Peyer's patch (tissue), 4 donors: ENCODE measurements around the gene BCAS3. TPM values are rescaled to one million over a fixed set of nuclear protein-coding genes. Genes with fewer than 3 reads are reported as not detected.

Source experiments
- DNase-seq, 3 donors: peaks; one replicate each; pipeline ENCODE4 v3.0.0-alpha.2; 2017 to 2019
- H3K27ac ChIP-seq, 4 donors: fragments of 200-600 bp; sonication (generic); one replicate each; pipeline ENCODE4 v1.5.1; 2016 to 2019
- H3K27me3 ChIP-seq, 2 donors: fragments of 200-600 bp; sonication (generic); one replicate each; pipeline ENCODE4 v1.5.1; 2019
- H3K36me3 ChIP-seq, 3 donors: fragments of 200-600 bp; sonication (generic); one replicate each; pipeline ENCODE4 v1.5.1; 2016 to 2019
- H3K4me1 ChIP-seq, 4 donors: fragments of 200-600 bp; sonication (generic); one replicate each; pipeline ENCODE4 v1.5.1; 2016 to 2019
- H3K4me3 ChIP-seq, 4 donors: fragments of 200-600 bp; sonication (generic); 1 replicate in 3 of 4; 2 replicates in 1 of 4; pipeline ENCODE4 v1.5.1; 2016 to 2019; ENCODE audit warnings: mild to moderate bottlenecking in 1 of 4
- H3K9me3 ChIP-seq, 4 donors: fragments of 200-600 bp; sonication (generic); one replicate each; pipeline ENCODE4 v1.5.1; 2016 to 2019; ENCODE audit warnings: mild to moderate bottlenecking in 1 of 4
- POLR2A ChIP-seq, 2 donors: fragments of 450-650 bp; IDR thresholded peaks; one replicate each; pipeline ENCODE4 v1.5.1; 2017; ENCODE audit warnings: antibody characterized with exemption in 2 of 2, mild to moderate bottlenecking in 2 of 2, moderate library complexity in 2 of 2
- total RNA-seq, 4 donors: library from RNA; depleted of rRNA; stranded (reverse); fragments of >200 nt; gene quantifications; one replicate each; pipeline ENCODE4 v1.1.0, GENCODE V29; 2016
- TF ChIP-seq, protein P1 (sequence below), 6 experiments: fragments of 450-650 bp in 4 of 6; fragments of 200-600 bp in 2 of 6; sonication (generic) in 1 of 6; IDR thresholded peaks; one replicate each; pipeline ENCODE4 v1.5.1; 2017 to 2019; ENCODE audit warnings: antibody characterized with exemption in 6 of 6, mild to moderate bottlenecking in 3 of 6, moderate library complexity in 1 of 6

The BCAS3 gene
- total RNA-seq, 4 donors from 2014 or later, result 25.7 to 109 (median 57.1) TPM

DNA sequence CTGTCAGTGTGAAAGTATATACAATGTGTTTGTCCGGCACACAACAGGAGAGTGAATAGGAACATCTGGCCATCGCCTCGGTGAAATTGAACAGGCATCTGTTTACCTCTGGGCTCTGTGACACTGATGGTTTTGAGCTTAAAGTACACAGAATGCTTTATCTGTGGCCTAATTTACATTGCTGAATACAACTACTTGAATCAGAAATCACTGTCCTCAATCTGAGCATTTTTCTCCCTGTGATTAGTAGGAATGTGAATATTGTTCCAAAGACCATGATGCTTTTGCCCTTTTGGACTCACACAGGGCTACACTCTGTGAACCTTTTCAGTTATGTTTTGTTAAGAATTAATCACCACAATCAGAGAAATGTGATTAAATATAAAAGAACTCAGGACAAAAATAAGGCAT, 399.0 kb downstream of the BCAS3 start:
- H3K9me3 ChIP-seq, result no peaks in the 10 kb centered on the region
- H3K27me3 ChIP-seq, result no peaks in the 10 kb centered on the region
- no peak overlapping the region for H3K27ac ChIP-seq
- no peak overlapping the region for H3K4me3 ChIP-seq
- no peak for DNase-seq
- H3K36me3 ChIP-seq, result no peaks in the 10 kb centered on the region
- no peak for TF ChIP-seq POLR2A (IDR thresholded peaks at IDR 0.05)
- TF ChIP-seq, protein P1, sequence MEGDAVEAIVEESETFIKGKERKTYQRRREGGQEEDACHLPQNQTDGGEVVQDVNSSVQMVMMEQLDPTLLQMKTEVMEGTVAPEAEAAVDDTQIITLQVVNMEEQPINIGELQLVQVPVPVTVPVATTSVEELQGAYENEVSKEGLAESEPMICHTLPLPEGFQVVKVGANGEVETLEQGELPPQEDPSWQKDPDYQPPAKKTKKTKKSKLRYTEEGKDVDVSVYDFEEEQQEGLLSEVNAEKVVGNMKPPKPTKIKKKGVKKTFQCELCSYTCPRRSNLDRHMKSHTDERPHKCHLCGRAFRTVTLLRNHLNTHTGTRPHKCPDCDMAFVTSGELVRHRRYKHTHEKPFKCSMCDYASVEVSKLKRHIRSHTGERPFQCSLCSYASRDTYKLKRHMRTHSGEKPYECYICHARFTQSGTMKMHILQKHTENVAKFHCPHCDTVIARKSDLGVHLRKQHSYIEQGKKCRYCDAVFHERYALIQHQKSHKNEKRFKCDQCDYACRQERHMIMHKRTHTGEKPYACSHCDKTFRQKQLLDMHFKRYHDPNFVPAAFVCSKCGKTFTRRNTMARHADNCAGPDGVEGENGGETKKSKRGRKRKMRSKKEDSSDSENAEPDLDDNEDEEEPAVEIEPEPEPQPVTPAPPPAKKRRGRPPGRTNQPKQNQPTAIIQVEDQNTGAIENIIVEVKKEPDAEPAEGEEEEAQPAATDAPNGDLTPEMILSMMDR (IDR thresholded peaks at IDR 0.05), result no peak
- H3K4me1 ChIP-seq, result no peaks in the 10 kb centered on the region

DNA sequence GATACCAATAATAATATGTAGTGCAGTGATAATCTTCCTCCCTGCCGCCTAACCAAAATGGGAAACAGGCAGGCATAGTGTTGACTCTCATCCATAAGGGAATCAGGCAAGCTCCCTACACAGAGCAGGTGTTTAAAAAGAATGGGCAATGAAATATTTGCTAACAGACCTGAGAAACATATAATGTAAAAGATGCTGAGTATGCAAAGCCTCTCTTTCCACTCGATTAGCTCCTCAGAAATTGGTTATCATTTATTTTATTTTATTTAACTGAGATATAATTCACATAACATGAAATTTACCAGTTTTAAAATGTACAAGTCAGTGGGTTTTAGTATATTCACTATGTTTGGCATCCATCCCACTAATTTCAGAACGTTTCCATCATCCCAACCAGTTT, 404.3 kb downstream of the BCAS3 start:
- DNase-seq, result no peak
- Histone ChIP-seq H3K9me3 (no peaks in the 10 kb centered on the region), H3K36me3 (no peaks in the 10 kb centered on the region), H3K4me3 (no peak overlapping the region), H3K27ac (no peak overlapping the region), H3K27me3 (no peaks in the 10 kb centered on the region), H3K4me1 (no peaks in the 10 kb centered on the region)
- TF ChIP-seq POLR2A (IDR thresholded peaks at IDR 0.05), result no peak
- TF ChIP-seq, protein P1 (IDR thresholded peaks at IDR 0.05), result no peak

DNA sequence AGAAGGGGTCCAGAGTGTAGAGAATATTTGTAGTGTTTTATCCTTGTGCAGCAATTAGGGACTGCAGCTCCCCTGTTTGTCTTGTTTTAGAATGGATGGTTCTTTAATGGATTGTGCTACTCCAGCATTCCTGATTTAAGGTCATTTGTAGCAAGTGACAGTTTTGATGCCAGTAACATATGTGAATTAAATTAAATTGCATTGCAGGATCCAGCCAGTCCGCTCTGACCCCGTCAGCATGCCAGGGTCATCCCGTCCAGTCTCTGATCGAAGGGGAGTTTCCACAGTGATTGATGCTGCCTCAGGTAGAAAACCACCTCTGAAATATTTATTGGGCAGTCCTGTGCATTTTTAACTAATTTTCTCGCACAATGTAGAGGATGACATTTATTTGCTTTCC, 406.6 kb downstream of the BCAS3 start:
- no peaks in the 10 kb centered on the region for H3K4me1 ChIP-seq
- no peak for TF ChIP-seq POLR2A (IDR thresholded peaks at IDR 0.05)
- TF ChIP-seq, protein P1 (IDR thresholded peaks at IDR 0.05), result no peak
- no peak overlapping the region for H3K27ac ChIP-seq
- no peaks in the 10 kb centered on the region for H3K9me3 ChIP-seq
- no peaks in the 10 kb centered on the region for H3K36me3 ChIP-seq
- no peak overlapping the region for H3K4me3 ChIP-seq
- no peaks in the 10 kb centered on the region for H3K27me3 ChIP-seq
- DNase-seq, result no peak

DNA sequence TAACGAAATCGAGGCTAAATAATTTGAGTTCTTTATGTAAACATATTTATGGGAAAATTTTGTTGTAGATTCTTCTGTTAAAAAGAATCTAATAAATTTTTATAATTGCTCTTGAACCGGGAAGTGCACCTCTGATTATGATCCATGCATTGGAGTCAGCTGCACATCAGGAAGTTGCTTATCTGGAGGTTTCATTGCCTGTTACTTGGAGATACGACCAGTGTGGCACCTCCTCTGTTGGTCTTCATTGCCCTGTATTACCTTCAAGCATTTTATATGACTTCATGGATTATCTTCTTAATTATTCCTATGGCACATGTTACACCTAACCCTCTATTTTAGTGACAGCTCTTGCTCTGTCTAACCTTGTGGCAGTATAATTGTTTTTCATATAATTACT, 409.4 kb downstream of the BCAS3 start:
- TF ChIP-seq, protein P1 (IDR thresholded peaks at IDR 0.05), result no peak
- no peak for TF ChIP-seq POLR2A (IDR thresholded peaks at IDR 0.05)
- Histone ChIP-seq H3K27ac (no peak overlapping the region), H3K27me3 (no peaks in the 10 kb centered on the region), H3K36me3 (no peaks in the 10 kb centered on the region), H3K4me1 (no peaks in the 10 kb centered on the region), H3K4me3 (no peak overlapping the region), H3K9me3 (no peaks in the 10 kb centered on the region)
- no peak for DNase-seq

DNA sequence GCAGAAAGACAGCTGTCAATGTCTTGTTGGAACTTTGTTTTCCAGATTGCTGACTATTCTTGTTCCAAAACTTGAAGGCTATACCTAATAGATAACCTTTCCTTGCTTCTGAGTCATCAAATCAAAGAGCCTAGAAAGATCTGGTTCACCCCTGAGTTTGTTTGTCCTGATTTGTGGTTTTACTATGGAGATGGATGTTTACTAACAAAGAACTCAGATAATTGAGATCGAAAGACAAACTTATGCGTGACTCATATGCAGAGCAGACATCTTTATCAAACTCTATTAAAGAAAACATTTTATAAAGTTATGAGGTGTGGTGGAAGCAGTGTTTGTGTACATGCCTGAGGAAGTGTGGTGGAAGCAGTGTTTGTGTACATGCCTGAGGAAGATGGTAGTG, 410.9 kb downstream of the BCAS3 start:
- no peaks in the 10 kb centered on the region for H3K9me3 ChIP-seq
- H3K4me3 ChIP-seq, result no peak overlapping the region
- H3K36me3 ChIP-seq, result no peaks in the 10 kb centered on the region
- no peaks in the 10 kb centered on the region for H3K27me3 ChIP-seq
- H3K4me1 ChIP-seq, result no peaks in the 10 kb centered on the region
- no peak for DNase-seq
- TF ChIP-seq POLR2A (IDR thresholded peaks at IDR 0.05), result no peak
- TF ChIP-seq, protein P1 (IDR thresholded peaks at IDR 0.05), result no peak
- no peak overlapping the region for H3K27ac ChIP-seq

DNA sequence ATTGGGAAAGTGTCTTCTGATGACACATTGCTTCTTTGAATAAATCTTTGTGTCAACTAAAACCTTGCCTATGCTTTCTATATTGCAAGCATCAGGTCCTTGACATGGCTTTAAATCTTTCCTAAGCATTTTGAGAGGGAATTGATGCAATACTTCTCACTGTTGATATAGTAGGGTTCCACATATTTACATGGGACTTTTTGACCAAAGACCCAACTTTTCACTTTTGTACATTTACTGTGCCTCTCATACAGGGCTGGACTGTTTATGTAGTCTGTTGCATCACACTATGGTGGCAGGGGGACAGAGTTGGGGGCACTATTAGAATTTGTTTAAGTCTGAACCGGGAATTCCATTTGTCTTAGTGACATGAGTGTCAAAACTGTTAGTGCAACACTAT, 413.4 kb downstream of the BCAS3 start:
- TF ChIP-seq, protein P1 (IDR thresholded peaks at IDR 0.05), result no peak
- no peak for TF ChIP-seq POLR2A (IDR thresholded peaks at IDR 0.05)
- no peaks in the 10 kb centered on the region for H3K9me3 ChIP-seq
- no peaks in the 10 kb centered on the region for H3K36me3 ChIP-seq
- DNase-seq, result no peak
- H3K27me3 ChIP-seq, result no peaks in the 10 kb centered on the region
- H3K27ac ChIP-seq, result no peak overlapping the region
- H3K4me3 ChIP-seq, result no peak overlapping the region
- H3K4me1 ChIP-seq, result no peaks in the 10 kb centered on the region
